Heart left ventricle (tissue), 13 donors: ENCODE measurements around the gene CRADD.

ENCODE experiments used
- CTCF ChIP-seq, 12 donors: fragments of 200-600 bp; sonication (generic) in 4 of 12; IDR thresholded peaks; one replicate each; pipeline versions ENCODE4 v1.5.0 to v1.8.0; 2018 to 2022; ENCODE audit warnings: antibody characterized with exemption in 12 of 12, mild to moderate bottlenecking in 5 of 12
- POLR2A ChIP-seq, 2 donors: fragments of 450-650 bp; IDR thresholded peaks; one replicate each; pipeline ENCODE4 v1.6.1; 2017; ENCODE audit warnings: antibody characterized with exemption in 2 of 2, mild to moderate bottlenecking in 2 of 2, moderate library complexity in 2 of 2
- donor health status: ischemic (EF 13 %, LVEDD 7.1; RV severe dilation, severe dysfunction).
- donor health status: DM: no; HTN: yes; CAD: no.
- donor health status: DM: no; HTN: no; CAD: no.
- donor health status: ischemic (EF 25% LVEDD 6.9; RV normal size, moderate dysfunction).
- donor health status: ischemic (EF 25% LVEDD 5.7; RV mildly dilated, moderate dysfunction).
- donor health status: ischemic (EF 35%, LVEDD 5.7; RV mildly dilated, moderate dysfunction).
- donor health status: nonischemic (EF 11% LVEDD 7.7; RV severe dilation, severe dysfunction).
- donor health status: DM: yes; HTN: yes; CAD: no.
- donor health status: PGD.
- donor health status: ischemic (EF 29% LVEDD 5.4; RV normal size, mild dysfunction).
- donor health status: nonischemic (EF 23%, LVEDD 6.1; RV moderate dilation, normal function).

GRCh38 chr12:93824514-93825500 is 147.6 kb downstream of the CRADD start:
- TF ChIP-seq CTCF (IDR thresholded peaks at IDR 0.05) (no peak), POLR2A (IDR thresholded peaks at IDR 0.05) (no peak)
